Activated T-helper 1 cell treated with anti-CD3 and anti-CD28 coated beads, Interleukin-12 subunit alpha, Interleukin-12 subunit beta, Interleukin-2, Interleukin-4 antibody, amounts not matched to agents 30 ng/mL and 10 ng/mL and 1 ng/mL, durations not matched to agents 14 hours and 24 hours and 36 hours (primary cell): ENCODE results near the gene ZCCHC4. TPM values are rescaled to one million over a fixed set of nuclear protein-coding genes. Genes with fewer than 3 reads are reported as not detected.
"Not testable (repeated sequence)": the region's sequence is repeated elsewhere in the genome, so short reads cannot be mapped to it uniquely, and the experiment has no call there.

Experiments used
- DNase-seq: peaks from one replicate; pipeline ENCODE4 v3.0.0; 2021; ENCODE audit warnings: low spot score
- H3K27ac Mint-ChIP-seq: one replicate; pipeline ENCODE4 v1.8.0; 2021; ENCODE audit warnings: mild to moderate bottlenecking, mixed read lengths
- H3K27me3 Mint-ChIP-seq: one replicate; pipeline ENCODE4 v1.8.0; 2022; ENCODE audit warnings: mild to moderate bottlenecking, moderate library complexity, mixed read lengths; ENCODE audit not compliant: insufficient read depth
- H3K36me3 Mint-ChIP-seq: one replicate; pipeline ENCODE4 v1.8.0; 2021; ENCODE audit warnings: low read depth, mixed read lengths
- H3K4me1 Mint-ChIP-seq: one replicate; pipeline ENCODE4 v1.8.0; 2021; ENCODE audit warnings: low read depth, mixed read lengths
- H3K4me3 Mint-ChIP-seq: one replicate; pipeline ENCODE4 v1.8.0; 2021; ENCODE audit warnings: mild to moderate bottlenecking, moderate library complexity, mixed read lengths
- H3K9me3 Mint-ChIP-seq: one replicate; pipeline ENCODE4 v1.8.0; 2021; ENCODE audit warnings: mixed read lengths
- intact Hi-C: fragments of 100-400 bp; cut with micrococcal nuclease; formaldehyde crosslinking; loops from one replicate; pipeline ENCODE4 v1.15.1; 2024
- total RNA-seq: library from RNA; stranded (reverse); gene quantifications from 2 replicates; pipeline ENCODE4 v1.2.3, GENCODE V29; 2022

The ZCCHC4 gene
- total RNA-seq, 1 donor from 2014 or later = 13.5 TPM

- intact Hi-C loops = loop anchor here (1.0 to 2.0 kb wide), 4 partner anchors 55 to 207 kb away; partner anchors contain the start of gene ZCCHC4
- H3K36me3 Mint-ChIP-seq = peaks cover 15% of the 10 kb centered on the region
- H3K4me3 Mint-ChIP-seq = no peak overlapping the region
- DNase-seq = no peak
- no peaks in the 10 kb centered on the region for H3K9me3 Mint-ChIP-seq
- no peaks in the 10 kb centered on the region for H3K27me3 Mint-ChIP-seq
- no peaks in the 10 kb centered on the region for H3K4me1 Mint-ChIP-seq
- no peak overlapping the region for H3K27ac Mint-ChIP-seq
These were observed 55.3 kb downstream of the ZCCHC4 start for GRCh38 chr4:25367877-25368276.

GRCh38 chr4:25368315-25368714, 55.7 kb downstream of the ZCCHC4 start:
- H3K4me1 Mint-ChIP-seq = no peaks in the 10 kb centered on the region
- no peaks in the 10 kb centered on the region for H3K9me3 Mint-ChIP-seq
- H3K27ac Mint-ChIP-seq = no peak overlapping the region
- no peaks in the 10 kb centered on the region for H3K27me3 Mint-ChIP-seq
- H3K4me3 Mint-ChIP-seq = no peak overlapping the region
- peaks cover 15% of the 10 kb centered on the region for H3K36me3 Mint-ChIP-seq
- DNase-seq = no peak
- intact Hi-C loops = no loop called here

GRCh38 chr4:25370242-25370641, 57.7 kb downstream of the ZCCHC4 start:
- H3K9me3 Mint-ChIP-seq = no peaks in the 10 kb centered on the region
- no peaks in the 10 kb centered on the region for H3K4me1 Mint-ChIP-seq
- no peaks in the 10 kb centered on the region for H3K27me3 Mint-ChIP-seq
- DNase-seq = no peak
- H3K36me3 Mint-ChIP-seq = peaks cover 9% of the 10 kb centered on the region
- intact Hi-C loops = no loop called here
- no peak overlapping the region for H3K27ac Mint-ChIP-seq
- no peak overlapping the region for H3K4me3 Mint-ChIP-seq

- H3K27me3 Mint-ChIP-seq, DNase-seq, H3K9me3 Mint-ChIP-seq, H3K4me3 Mint-ChIP-seq, intact Hi-C loops, H3K36me3 Mint-ChIP-seq, H3K27ac Mint-ChIP-seq, H3K4me1 Mint-ChIP-seq: not testable (repeated sequence)
These were observed 60.0 kb downstream of the ZCCHC4 start for GRCh38 chr4:25372549-25372948.

GRCh38 chr4:25376754-25377571, 64.4 kb downstream of the ZCCHC4 start, which contains the start of gene ANAPC4:
TSS of gene ANAPC4 (plus strand) at chr4:25377263. CDS start at chr4:25377428, 165 bp downstream.
- H3K27ac Mint-ChIP-seq = peak within 1 kb of the TSS; percentile 91
- H3K4me1 Mint-ChIP-seq = no peaks in the 10 kb centered on the region
- no peaks in the 10 kb centered on the region for H3K27me3 Mint-ChIP-seq
- H3K36me3 Mint-ChIP-seq = peaks cover 14% of the 10 kb centered on the region
- intact Hi-C loops = loop anchor here (1.0 to 5.0 kb wide), 7 partner anchors 45 to 1484 kb away; partner anchors contain the start of genes SEPSECS, SMIM20, STIM2 and ZCCHC4
- peak; percentile 95 for DNase-seq
- H3K4me3 Mint-ChIP-seq = no peak within 1 kb of the TSS
- no peaks in the 10 kb centered on the region for H3K9me3 Mint-ChIP-seq

GRCh38 chr4:25377572-25378436, 65.2 kb downstream of the ZCCHC4 start:
- Mint-ChIP-seq H3K4me1 (no peaks in the 10 kb centered on the region), H3K27ac (peak overlapping the region; percentile 91), H3K27me3 (no peaks in the 10 kb centered on the region), H3K9me3 (no peaks in the 10 kb centered on the region), H3K36me3 (peaks cover 18% of the 10 kb centered on the region), H3K4me3 (no peak overlapping the region)
- DNase-seq = no peak
- intact Hi-C loops = loop anchor here (1.0 to 5.0 kb wide), 7 partner anchors 46 to 1483 kb away; partner anchors contain the start of genes SEPSECS, SMIM20, STIM2 and ZCCHC4

- H3K4me1 Mint-ChIP-seq = no peaks in the 10 kb centered on the region
- H3K27ac Mint-ChIP-seq = no peak overlapping the region
- intact Hi-C loops = loop anchor here (5.0 kb wide), 1 partner anchor 46 kb away; no protein-coding TSS in a partner anchor
- no peaks in the 10 kb centered on the region for H3K9me3 Mint-ChIP-seq
- DNase-seq = no peak
- H3K4me3 Mint-ChIP-seq = no peak overlapping the region
- no peaks in the 10 kb centered on the region for H3K27me3 Mint-ChIP-seq
- H3K36me3 Mint-ChIP-seq = peaks cover 22% of the 10 kb centered on the region
These were observed 65.8 kb downstream of the ZCCHC4 start for GRCh38 chr4:25378437-25378743.

- DNase-seq = no peak
- Mint-ChIP-seq H3K36me3 (peaks cover 29% of the 10 kb centered on the region), H3K4me3 (no peak overlapping the region), H3K27ac (no peak overlapping the region), H3K4me1 (no peaks in the 10 kb centered on the region), H3K27me3 (no peaks in the 10 kb centered on the region), H3K9me3 (no peaks in the 10 kb centered on the region)
- intact Hi-C loops = loop anchor here (5.0 kb wide), 1 partner anchor 47 kb away; no protein-coding TSS in a partner anchor
These were observed 67.0 kb downstream of the ZCCHC4 start for GRCh38 chr4:25379591-25379990.

- Mint-ChIP-seq H3K27ac (no peak overlapping the region), H3K27me3 (no peaks in the 10 kb centered on the region), H3K4me1 (no peaks in the 10 kb centered on the region), H3K9me3 (no peaks in the 10 kb centered on the region), H3K36me3 (peaks cover 40% of the 10 kb centered on the region), H3K4me3 (no peak overlapping the region)
- intact Hi-C loops = no loop called here
- no peak for DNase-seq
These were observed 71.1 kb downstream of the ZCCHC4 start for GRCh38 chr4:25383647-25384046.

- peaks cover 47% of the 10 kb centered on the region for H3K36me3 Mint-ChIP-seq
- H3K9me3 Mint-ChIP-seq = no peaks in the 10 kb centered on the region
- no peaks in the 10 kb centered on the region for H3K27me3 Mint-ChIP-seq
- H3K4me3 Mint-ChIP-seq = no peak overlapping the region
- H3K27ac Mint-ChIP-seq = no peak overlapping the region
- H3K4me1 Mint-ChIP-seq = no peaks in the 10 kb centered on the region
- DNase-seq = no peak
- intact Hi-C loops = no loop called here
These were observed 74.4 kb downstream of the ZCCHC4 start for GRCh38 chr4:25386926-25387325.

- intact Hi-C loops = no loop called here
- Mint-ChIP-seq H3K4me1 (no peaks in the 10 kb centered on the region), H3K4me3 (no peak overlapping the region), H3K9me3 (peaks cover 5% of the 10 kb centered on the region), H3K27ac (no peak overlapping the region), H3K36me3 (peaks cover 64% of the 10 kb centered on the region), H3K27me3 (no peaks in the 10 kb centered on the region)
- no peak for DNase-seq
These were observed 84.7 kb downstream of the ZCCHC4 start for GRCh38 chr4:25397305-25397704.

- Mint-ChIP-seq H3K27ac (no peak overlapping the region), H3K27me3 (no peaks in the 10 kb centered on the region), H3K4me3 (no peak overlapping the region), H3K9me3 (peaks cover 5% of the 10 kb centered on the region), H3K36me3 (peaks cover 62% of the 10 kb centered on the region), H3K4me1 (no peaks in the 10 kb centered on the region)
- DNase-seq = no peak
- intact Hi-C loops = no loop called here
These were observed 86.9 kb downstream of the ZCCHC4 start for GRCh38 chr4:25399510-25399909.

GRCh38 chr4:25401066-25401465, 88.5 kb downstream of the ZCCHC4 start:
- intact Hi-C loops = no loop called here
- no peak for DNase-seq
- Mint-ChIP-seq H3K4me3 (no peak overlapping the region), H3K36me3 (peaks cover 55% of the 10 kb centered on the region), H3K4me1 (no peaks in the 10 kb centered on the region), H3K27me3 (no peaks in the 10 kb centered on the region), H3K27ac (no peak overlapping the region), H3K9me3 (peaks cover 5% of the 10 kb centered on the region)
